NCI-H2227 (cell line): ENCODE data around the gene TEX264.
"Not testable (repeated sequence)": the region's sequence is repeated elsewhere in the genome, so short reads cannot be mapped to it uniquely, and the experiment has no call there.

Experiments
- DNase-seq: peaks from one replicate; lab custom pipeline; 2025; ENCODE audit not compliant: unreplicated experiment; lab: John Stamatoyannopoulos, UW

The TEX264 gene, protein sequence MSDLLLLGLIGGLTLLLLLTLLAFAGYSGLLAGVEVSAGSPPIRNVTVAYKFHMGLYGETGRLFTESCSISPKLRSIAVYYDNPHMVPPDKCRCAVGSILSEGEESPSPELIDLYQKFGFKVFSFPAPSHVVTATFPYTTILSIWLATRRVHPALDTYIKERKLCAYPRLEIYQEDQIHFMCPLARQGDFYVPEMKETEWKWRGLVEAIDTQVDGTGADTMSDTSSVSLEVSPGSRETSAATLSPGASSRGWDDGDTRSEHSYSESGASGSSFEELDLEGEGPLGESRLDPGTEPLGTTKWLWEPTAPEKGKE

DNA sequence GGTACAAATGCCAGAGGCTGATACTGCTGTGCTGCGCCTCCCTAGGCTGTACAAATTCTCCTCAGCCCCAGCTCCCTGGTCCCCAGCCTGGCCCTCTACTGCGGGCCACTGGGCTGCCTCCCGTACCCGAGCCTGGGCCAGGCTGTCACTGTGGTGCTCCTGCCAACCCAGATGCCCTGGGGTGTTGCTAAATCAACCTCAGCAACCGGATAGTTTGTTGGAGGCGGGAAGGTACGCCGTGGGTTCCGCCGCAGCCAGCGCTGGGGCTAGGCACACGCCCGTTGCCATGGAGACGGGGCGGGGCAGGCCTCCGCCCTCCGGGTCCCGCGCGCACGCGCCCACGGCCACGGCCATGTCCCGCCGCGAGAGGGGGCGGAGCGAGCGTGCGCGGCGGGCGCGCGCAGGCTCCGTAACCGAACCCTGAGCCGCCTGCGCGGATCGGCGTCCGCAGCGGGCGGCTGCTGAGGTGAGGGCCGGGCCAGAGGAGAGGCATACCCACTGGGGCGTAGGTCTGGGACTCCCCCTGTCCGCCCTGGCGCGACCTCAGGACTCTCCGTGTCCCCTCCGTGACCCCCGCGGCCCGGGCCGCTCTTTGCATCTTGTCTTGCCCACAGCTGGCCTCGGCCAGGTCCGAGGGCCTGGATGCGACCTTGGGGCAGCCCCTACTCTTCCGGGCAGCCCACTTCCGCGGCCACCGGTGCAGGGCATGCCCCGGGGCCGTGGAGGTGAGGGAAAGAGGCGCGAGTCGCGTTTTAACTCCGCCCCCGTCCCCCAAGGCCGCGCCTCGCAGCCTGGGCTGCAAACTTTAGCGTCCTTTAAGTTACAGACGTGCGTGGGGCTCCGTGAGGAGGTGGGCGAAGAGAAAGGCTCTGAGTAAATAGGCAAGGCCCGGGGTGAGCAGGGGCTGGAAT is at the start of gene TEX264:
Gene TEX264, plus strand, starts transcription at position 430 of the 911 bp plus-strand sequence. CDS start 3,053 bp downstream, outside the sequence.
- DNase-seq = peak; percentile 90

DNA sequence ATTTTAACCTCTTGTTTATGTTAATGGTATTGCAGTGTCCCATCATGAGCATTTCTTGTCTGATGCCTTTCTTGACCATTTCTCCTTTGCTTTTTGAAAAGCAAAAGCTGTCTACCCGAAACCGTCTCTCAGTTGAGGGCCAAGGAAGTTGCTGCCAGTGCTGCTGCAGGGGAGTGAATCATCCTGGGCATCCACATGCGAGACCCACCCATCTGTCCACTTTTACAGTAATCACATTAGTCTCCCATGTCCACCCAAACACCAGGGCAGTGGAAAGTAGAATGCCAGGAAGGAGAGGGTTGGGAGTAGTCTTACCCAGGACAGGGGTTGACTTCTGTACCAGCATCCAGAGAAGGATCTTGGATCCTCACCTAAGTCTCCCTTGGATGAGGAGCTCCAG is 48.6 kb upstream of the TEX264 start:
- DNase-seq = no peak

DNA sequence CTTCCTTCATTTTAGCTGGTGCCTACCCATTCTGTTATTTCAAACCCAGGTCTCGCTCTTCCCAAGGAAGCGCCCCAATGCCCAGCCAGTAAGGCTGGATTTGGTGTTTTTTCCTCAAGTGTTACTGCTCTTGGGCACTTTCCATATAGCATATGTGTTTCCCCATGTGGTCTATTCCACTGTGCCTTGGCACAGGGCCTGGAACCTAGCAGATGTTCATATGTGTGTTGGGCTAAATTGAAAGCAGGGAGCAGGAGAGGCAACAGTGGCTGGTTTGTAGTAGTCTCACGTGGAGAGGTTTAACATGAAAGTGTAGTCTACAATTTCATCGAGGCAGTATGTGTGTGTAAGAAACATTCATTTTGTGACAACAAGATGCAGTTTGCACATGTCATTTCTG is 48.2 kb upstream of the TEX264 start:
- no peak for DNase-seq

DNA sequence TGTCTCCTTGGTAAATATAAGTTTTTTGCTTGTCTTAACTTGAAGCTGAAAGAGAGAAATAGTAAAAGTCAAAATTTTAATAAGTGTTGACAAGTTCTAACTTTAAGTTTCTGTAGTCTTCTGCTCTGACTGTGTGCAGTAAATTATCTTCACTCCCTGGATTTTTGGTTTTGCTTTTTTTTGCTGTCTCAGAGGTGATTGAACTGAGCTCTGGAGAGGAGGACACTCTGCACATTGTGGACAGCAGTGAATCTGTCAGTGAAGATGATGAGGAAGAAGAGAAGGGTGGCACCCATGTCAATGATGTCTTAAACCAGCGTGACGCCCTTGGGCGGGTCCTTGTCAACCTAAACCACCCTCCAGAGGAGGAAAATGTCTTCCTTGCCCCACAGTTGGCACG is 40.5 kb upstream of the TEX264 start:
- no peak for DNase-seq

DNA sequence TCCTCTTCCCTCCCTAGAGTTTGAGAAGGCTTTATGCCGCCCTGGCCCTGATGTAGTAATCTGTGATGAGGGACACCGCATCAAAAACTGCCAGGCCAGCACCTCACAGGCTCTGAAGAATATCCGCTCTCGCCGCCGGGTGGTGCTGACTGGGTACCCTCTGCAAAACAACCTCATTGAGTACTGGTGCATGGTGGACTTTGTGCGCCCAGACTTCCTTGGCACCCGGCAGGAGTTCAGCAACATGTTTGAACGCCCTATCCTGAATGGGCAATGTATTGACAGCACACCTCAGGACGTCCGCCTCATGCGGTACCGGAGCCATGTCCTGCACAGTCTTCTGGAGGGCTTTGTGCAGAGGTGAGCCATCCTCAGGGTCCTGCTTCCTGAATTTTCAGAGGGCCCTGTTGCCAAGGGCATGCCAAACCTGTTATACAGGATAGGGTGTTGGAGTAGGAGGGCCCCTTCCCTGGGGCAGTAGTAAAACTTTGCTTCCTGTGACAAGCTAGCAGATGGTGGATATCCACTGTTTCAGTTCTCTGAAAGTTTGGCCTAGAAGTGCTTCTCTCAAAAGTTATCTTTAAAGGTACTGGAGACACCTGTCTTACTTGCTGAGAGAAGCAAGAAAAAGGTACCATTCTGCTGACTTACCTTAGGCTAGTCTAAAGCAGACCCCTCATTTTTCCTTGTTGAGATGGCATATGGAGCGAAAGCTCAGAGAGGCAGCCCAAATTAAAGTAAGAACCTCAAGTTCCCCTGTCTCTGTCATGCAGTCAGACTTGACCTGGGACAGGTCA is 33.7 kb upstream of the TEX264 start:
- no peak for DNase-seq

DNA sequence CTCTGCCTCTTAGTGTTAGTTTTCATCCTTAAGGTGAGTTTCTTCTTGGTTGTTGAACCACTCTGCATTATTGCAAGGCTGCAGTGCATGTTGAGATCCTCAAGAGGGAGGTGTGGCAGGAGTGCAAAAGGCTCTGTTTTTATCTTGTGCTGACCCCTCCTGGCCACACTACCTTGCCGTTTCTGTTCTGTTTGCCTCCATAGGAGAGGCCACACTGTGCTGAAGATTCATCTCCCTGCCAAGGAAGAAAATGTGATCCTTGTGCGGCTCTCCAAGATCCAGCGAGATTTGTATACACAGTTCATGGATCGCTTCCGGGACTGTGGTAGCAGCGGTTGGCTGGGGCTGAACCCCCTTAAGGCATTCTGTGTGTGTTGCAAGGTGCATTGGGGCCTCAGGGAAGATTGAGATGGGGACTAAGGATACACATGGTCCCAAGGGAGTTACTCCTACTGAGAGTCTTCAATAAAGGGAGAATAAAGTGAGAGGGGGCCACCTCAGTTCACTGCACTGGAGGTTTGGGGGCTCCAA is 33.0 kb upstream of the TEX264 start:
- DNase-seq = peak; percentile 58

DNA sequence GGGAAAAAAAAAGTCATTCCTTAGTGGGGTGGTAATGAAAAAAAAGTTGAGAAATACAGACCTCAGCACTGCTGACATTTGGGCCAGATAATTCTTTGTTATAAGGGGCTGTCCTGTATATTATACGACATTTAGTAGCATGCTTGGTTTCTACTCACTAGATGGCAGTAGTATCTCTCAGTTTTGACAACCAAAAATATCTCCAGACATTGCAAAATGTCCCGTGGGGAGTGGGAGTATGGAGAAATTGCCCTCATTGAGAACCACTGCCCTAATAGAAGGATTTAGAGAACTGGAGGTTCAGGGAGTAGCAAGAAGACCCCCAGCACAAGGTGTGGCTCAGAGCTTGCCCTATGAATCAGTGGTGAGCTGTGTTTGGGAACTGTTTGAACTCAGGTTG is 28.6 kb upstream of the TEX264 start:
- no peak for DNase-seq

DNA sequence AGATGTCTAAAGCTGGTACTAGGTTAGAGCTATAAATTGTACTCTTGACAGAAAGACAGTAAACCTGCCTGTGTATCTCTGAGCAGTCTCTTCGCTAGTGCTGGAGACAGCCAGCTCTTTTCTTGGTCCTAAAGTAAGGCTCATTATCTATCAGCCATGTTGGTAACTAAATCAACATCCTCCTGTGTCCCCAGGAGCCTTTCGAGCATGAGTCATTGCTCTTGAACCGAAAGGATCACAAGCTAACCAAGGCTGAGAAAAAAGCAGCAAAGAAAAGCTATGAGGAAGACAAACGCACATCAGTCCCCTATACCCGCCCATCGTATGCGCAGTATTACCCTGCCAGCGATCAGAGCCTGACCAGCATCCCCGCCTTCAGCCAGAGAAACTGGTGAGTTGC is 25.0 kb upstream of the TEX264 start:
- no peak for DNase-seq

DNA sequence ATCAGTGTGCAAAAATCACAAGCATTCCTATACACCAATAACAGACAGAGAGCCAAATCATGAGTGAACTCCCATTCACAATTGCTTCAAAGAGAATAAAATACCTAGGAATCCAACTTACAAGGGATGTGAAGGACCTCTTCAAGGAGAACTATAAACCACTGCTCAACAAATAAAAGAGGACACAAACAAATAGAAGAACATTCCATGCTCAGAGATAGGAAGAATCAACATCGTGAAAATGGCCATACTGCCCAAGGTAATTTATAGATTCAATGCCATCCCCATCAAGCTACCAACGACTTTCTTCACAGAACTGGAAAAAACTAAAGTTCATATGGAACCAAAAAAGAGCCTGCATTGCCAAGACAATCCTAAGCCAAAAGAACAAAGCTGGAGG is 18.9 kb upstream of the TEX264 start:
- DNase-seq = not testable (repeated sequence)

DNA sequence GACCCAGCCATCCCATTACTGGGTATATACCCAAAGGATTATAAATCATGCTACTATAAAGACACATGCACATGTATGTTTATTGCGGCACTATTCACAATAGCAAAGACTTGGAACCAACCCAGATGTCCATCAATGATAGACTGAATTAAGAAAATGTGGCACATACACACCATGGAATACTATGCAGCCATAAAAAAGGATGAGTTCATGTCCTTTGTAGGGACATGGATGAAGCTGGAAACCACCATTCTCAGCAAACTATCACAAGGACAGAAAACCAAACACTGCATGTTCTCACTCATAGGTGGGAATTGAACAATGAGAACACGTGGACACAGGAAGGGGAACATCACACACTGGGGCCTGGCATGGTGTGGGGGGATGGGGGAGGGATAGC is 17.6 kb upstream of the TEX264 start:
- DNase-seq = not testable (repeated sequence)

DNA sequence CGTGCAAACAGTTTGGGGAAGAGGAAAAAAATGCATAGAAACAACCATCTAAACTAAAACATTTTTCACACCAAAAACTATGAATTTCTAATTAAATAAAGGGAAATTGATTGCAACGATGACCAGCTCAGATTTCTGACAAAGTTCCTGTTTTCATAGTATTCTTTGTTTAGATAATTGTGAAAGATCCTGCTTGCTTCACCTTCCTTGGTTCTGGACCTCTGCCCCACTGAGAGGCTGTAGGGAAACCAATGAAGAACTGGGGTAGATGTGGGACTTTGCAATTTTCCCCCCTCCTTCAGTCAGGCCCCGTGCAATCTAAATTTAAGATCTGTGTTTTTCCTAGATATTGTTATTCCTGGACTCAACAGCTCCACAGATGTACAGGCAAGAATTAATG is 13.8 kb upstream of the TEX264 start:
- DNase-seq = no peak

DNA sequence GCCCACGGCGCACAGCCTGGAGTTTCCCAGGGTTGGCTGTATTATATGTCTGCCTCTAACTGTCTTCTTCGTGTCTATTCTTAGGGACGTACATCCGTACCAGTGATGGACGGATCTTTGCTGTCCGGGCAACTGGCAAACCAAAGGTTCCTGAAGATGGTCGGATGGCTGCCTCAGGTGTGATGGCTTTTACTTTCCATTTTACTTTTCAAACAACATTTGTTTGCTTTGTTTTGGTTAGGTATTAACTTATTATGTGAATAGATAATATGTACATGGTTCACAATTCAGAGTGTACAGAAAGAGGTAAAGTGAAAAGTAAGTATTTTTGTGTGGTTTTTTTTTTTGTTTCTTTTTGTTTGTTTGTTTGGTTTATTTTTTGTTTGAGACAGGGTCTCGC is 11.1 kb upstream of the TEX264 start:
- no peak for DNase-seq

DNA sequence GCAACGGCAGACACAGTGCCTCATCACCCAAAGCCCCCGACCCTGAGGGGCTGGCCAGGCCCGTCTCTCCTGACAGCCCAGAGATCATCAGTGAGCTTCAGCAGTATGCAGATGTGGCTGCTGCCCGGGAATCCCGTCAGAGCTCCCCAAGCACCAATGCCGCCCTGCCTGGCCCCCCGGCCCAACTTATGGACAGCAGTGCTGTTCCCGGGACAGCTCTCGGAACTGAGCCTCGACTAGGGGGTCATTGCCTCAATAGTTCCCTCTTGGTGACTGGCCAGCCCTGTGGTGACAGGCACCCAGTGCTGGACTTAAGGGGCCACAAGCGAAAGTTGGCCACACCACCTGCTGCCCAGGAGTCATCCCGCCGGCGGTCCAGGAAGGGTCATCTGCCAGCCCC is 8.6 kb upstream of the TEX264 start:
- no peak for DNase-seq

DNA sequence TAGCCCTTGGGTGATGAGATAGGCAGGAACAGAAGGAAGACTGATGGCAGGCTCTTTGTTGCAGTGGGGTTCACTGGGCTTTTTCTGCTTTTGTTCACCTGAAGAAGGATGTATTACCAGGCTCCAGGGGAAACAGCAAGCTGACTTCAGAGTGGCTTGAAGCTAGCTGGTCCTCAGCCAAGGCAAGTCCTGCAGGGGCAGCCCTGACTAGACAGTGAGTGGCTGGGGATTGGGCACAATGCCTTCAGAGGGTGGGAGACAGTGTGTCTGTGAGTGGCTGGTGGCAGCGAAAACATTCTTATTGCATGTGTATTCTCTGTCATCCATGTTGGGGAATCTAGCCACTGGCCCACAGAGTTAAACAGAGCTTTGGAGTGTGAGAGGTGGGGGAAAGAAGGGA is 2.3 kb upstream of the TEX264 start:
- no peak for DNase-seq

DNA sequence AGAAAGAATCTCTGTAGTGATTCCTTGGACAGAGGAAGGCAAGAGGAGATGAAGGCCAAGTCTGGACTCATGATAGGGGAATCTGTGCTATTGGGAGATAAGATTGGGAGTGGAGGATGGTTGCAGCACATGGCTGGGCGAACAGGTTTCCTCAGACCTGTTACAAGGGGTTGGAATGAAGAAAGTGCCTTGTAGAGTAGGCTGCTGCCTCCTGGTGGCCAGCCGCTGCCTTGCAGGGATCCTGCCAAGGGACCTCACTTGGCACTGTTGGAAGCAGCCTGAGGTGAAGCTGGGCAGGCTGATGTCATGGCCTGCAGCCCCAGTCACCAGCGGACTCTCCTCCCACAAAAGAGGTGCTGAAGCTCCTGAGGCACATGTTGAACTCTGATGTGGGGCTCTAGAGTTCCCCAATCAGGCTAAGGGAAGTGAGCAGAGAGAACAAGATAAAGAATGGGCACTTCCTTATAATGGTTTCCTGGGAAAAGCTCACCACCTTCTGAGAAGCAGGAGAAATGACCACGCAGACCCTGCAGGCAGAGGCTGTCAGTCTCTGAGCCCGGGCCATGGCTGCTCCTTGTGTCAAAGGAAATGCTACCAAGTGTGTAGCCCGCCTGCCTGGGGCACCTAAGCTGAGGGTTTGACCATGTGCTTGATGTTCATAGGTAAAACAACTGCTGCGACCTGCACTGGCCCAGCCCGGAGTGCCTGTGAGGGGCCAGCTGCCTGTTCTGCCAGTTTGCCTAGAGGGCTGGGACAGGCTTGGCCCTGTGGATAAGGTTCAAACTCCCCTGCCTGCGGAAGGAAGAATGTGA is 1.6 kb upstream of the TEX264 start:
- peak; percentile 82 for DNase-seq

DNA sequence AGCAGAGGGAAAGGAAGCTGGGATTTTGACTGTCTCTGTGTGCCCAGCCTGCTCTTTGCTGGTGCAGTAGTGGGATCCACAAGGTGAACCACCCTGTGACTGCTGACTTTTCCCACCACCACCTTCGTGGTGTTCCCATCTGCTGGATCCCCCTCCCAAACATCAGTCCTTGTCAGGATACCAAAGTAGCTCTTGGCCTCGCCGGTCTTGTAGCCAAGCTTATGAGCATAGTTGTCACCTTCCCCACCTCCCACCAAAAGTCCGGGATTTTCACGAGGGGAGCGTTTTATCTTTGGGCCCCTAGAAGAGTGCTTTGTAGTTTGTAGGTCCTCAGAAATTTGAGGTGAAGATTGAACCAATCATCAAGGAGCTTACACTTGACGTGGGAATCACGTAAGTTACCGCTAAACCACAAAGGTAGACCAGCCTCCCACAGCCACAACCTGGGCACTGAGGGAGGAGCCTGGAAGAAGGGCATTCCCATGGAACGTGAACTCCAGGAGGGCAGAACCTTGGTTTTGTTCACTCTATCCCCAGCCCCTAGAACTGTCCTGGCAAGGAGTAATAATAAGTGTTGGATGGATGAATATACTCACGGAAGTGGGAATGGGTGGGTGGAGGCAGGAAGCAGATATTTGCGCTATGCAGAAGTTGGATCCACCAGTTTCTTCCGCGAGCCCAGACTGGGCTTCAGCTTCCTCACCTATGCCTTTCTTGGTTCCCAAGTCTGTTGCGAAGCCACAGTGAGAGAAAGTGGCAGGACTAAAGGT is 814 bp upstream of the TEX264 start:
- DNase-seq = peak; percentile 9

DNA sequence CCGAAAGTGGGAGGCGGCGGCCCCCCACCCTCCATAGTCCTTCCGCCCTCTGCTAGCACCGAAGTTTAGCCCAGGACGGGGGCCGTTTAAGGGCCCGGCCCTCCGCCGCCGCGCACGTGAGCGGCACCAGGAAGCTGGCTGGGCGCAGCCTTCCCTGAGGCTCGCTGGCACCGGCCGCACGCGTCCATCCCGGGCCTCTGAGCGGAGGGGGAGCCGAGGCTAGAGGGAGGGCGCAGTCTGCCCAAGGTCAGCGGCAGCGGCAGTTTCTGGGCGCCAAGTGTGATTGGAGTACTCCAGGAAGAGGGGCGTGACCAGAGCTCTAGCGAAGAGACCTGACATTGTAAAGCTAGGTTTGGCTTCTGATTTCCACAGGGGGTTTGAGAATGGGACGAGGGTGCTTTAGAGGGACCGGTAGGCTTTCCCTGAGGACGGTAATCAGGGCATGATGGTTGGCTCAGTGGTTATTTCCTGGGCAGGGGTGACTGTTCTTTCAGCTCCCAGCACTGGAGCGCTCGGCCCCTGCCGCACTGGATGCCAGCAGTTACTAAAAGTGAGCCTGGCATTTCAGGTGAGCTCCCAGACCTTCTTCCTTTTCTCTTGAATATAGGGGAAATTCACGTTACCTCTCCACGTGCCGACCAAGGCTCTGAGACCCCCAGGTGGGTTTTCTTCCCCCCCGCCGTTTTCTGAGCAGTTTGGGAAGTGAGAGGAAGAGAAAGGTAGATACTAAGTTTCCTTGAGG is 853 bp downstream of the TEX264 start:
- peak; percentile 54 for DNase-seq

DNA sequence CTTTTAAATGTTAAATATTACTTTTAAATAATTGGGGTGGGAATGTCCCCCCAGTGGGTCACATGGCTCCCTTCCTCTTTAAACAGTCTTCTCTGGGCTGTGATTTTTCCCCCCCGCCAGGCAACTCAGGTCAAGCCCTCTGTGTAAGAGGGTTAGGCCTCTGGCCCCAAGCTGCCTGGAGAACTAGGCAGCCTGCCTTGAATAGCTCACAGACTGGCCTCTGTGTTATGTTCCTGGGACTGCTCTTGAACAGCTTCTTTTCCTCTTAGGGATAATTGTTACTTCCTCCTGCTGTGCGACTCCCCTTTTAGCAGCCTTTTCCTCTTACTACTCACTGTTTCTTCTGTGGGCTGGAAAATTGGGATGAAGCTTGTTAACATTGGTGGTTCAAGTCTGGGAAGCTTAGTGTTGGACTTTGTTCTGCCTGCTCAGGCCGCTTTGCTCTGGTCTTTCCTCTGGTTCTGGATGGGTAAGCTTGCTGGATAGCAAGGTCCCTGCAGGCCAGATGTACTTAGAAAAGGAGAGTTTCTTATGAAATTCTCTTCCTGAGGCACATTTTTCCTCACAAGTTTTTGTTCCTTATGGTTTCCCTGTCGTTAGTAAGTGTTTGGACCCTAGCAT is 2.2 kb downstream of the TEX264 start:
- DNase-seq = peak; percentile 16
